Liver (tissue), 9 donors: Measurements from ENCODE around the gene CDC42EP2. TPM values are rescaled to one million over a fixed set of nuclear protein-coding genes. Genes with fewer than 3 reads are reported as not detected.

Source experiments
- DNase-seq: peaks from one replicate; pipeline ENCODE4 v3.0.0-alpha.2; 2017; ENCODE audit warnings: low spot score
- H3K27ac ChIP-seq, 2 donors: one replicate each; pipeline ENCODE4 v1.7.0; 2013; ENCODE audit warnings: inconsistent platforms in 2 of 2, low read length in 2 of 2, control low read depth in 1 of 2, low read depth in 1 of 2, mild to moderate bottlenecking in 1 of 2
- H3K27me3 ChIP-seq, 4 donors: one replicate each; pipeline versions ENCODE4 v1.6.1 to v1.7.0; 2013; ENCODE audit warnings: low read length in 3 of 4, inconsistent platforms in 1 of 4, mild to moderate bottlenecking in 1 of 4, moderate library complexity in 1 of 4; ENCODE audit not compliant: control insufficient read depth in 4 of 4, insufficient read depth in 4 of 4
- H3K36me3 ChIP-seq, 4 donors: one replicate each; pipeline versions ENCODE4 v1.6.1 to v1.7.0; 2013; ENCODE audit warnings: low read length in 3 of 4, mild to moderate bottlenecking in 3 of 4, low read depth in 1 of 4, moderate library complexity in 1 of 4; ENCODE audit not compliant: control insufficient read depth in 4 of 4, insufficient read depth in 3 of 4
- H3K4me1 ChIP-seq, 4 donors: one replicate each; pipeline versions ENCODE4 v1.6.1 to v1.7.0; 2013; ENCODE audit warnings: low read length in 3 of 4, mild to moderate bottlenecking in 3 of 4, moderate library complexity in 1 of 4; ENCODE audit not compliant: control insufficient read depth in 4 of 4, insufficient read depth in 4 of 4
- H3K4me3 ChIP-seq, 3 donors: one replicate each; pipeline versions ENCODE4 v1.6.1 to v1.7.0; 2013; ENCODE audit warnings: low read length in 3 of 3, control low read depth in 1 of 3, low read depth in 1 of 3, mild to moderate bottlenecking in 1 of 3
- H3K9ac ChIP-seq, 2 donors: one replicate each; pipeline ENCODE4 v1.7.0; 2013; ENCODE audit warnings: low read length in 2 of 2, mild to moderate bottlenecking in 2 of 2, moderate library complexity in 2 of 2, control low read depth in 1 of 2, low read depth in 1 of 2
- H3K9me3 ChIP-seq, 4 donors: one replicate each; pipeline versions ENCODE4 v1.6.1 to v1.7.0; 2013; ENCODE audit warnings: low read length in 3 of 4; ENCODE audit not compliant: control insufficient read depth in 4 of 4
- EGR1 ChIP-seq, 2 donors: IDR thresholded peaks; 2 replicates each; pipeline ENCODE4 v1.6.1; 2016 to 2018; ENCODE audit warnings: antibody characterized with exemption in 2 of 2, low read depth in 2 of 2
- FOXA1 ChIP-seq: IDR thresholded peaks from 2 replicates; pipeline ENCODE4 v1.6.1; 2016; ENCODE audit warnings: antibody characterized with exemption
- FOXA2 ChIP-seq: IDR thresholded peaks from 2 replicates; pipeline ENCODE4 v1.6.1; 2016; ENCODE audit warnings: antibody characterized with exemption
- GABPA ChIP-seq, 2 donors: IDR thresholded peaks in 1 of 2; conservative IDR thresholded peaks in 1 of 2; 2 replicates each; pipeline ENCODE4 v1.6.1; 2016; ENCODE audit warnings: antibody characterized with exemption in 2 of 2, mild to moderate bottlenecking in 1 of 2, moderate library complexity in 1 of 2
- HNF4A ChIP-seq, 2 donors: conservative IDR thresholded peaks; 2 replicates each; pipeline ENCODE4 v1.6.1; 2016; ENCODE audit warnings: antibody characterized with exemption in 2 of 2, mild to moderate bottlenecking in 2 of 2
- HNF4G ChIP-seq: IDR thresholded peaks from 2 replicates; pipeline ENCODE4 v1.6.1; 2016; ENCODE audit warnings: antibody characterized with exemption
- JUND ChIP-seq, 2 donors: IDR thresholded peaks; 2 replicates each; pipeline ENCODE4 v1.6.1; 2016; ENCODE audit warnings: antibody characterized with exemption in 2 of 2
- NR2F2 ChIP-seq: IDR thresholded peaks from 2 replicates; pipeline ENCODE4 v1.6.1; 2016; ENCODE audit warnings: antibody characterized with exemption
- RAD21 ChIP-seq, 2 donors: IDR thresholded peaks; 2 replicates each; pipeline ENCODE4 v1.6.1; 2016; ENCODE audit warnings: antibody characterized with exemption in 2 of 2, mild to moderate bottlenecking in 2 of 2
- RXRA ChIP-seq, 2 donors: IDR thresholded peaks; 2 replicates each; pipeline ENCODE4 v1.6.1; 2017 to 2018; ENCODE audit warnings: antibody characterized with exemption in 2 of 2, mild to moderate bottlenecking in 1 of 2
- SP1 ChIP-seq: IDR thresholded peaks from 2 replicates; pipeline ENCODE4 v1.6.1; 2018; ENCODE audit warnings: antibody characterized with exemption, mild to moderate bottlenecking
- TAF1 ChIP-seq: conservative IDR thresholded peaks from 2 replicates; pipeline ENCODE4 v1.6.1; 2016; ENCODE audit warnings: antibody characterized with exemption, mild to moderate bottlenecking
- YY1 ChIP-seq: IDR thresholded peaks from 2 replicates; pipeline ENCODE4 v1.6.1; 2016; ENCODE audit warnings: antibody characterized with exemption, mild to moderate bottlenecking
- WGBS: extraction: QIAGEN DNeasy Blood & Tissue Kit; methylation state at CpG from one replicate; pipeline ENCODE4 v1.1.7; 2013; 5-methylcytosine and 5-hydroxymethylcytosine counted together
- polyA plus RNA-seq, 2 donors: library from polyadenylated mRNA; stranded (reverse) in 1 of 2; unstranded in 1 of 2; fragments of 200-250 nt in 1 of 2; fragments of >200 nt in 1 of 2; fragmentation: Nextera tagmentation in 1 of 2; extraction: Ambion mirVana in 1 of 2; gene quantifications; one replicate each; pipeline versions ENCODE4 v1.2.1 to v1.2.3, GENCODE V29; 2013 to 2015
- total RNA-seq, 2 donors: library from RNA; depleted of rRNA; stranded (reverse); fragments of >200 nt; gene quantifications; one replicate each; pipeline ENCODE4 v1.2.3, GENCODE V29; 2014
- TF ChIP-seq, protein P1 (sequence below): IDR thresholded peaks from 2 replicates; pipeline ENCODE4 v1.6.1; 2016; ENCODE audit warnings: antibody characterized with exemption
- TF ChIP-seq, protein P2 (sequence below): IDR thresholded peaks from 2 replicates; pipeline ENCODE4 v1.6.1; 2016; ENCODE audit warnings: antibody characterized with exemption
- TF ChIP-seq, protein P3 (sequence below): fragments of 150-350 bp; IDR thresholded peaks from 2 replicates; pipeline ENCODE4 v1.5.1; 2017; ENCODE audit warnings: improper control_type of control experiment, low read depth, low read length; ENCODE audit not compliant: missing input control
- TF ChIP-seq, protein P4 (sequence below): IDR thresholded peaks from 2 replicates; pipeline ENCODE4 v1.6.1; 2016; ENCODE audit warnings: antibody characterized with exemption
- TF ChIP-seq, protein P5 (sequence below): IDR thresholded peaks from 2 replicates; pipeline ENCODE4 v1.6.1; 2016; ENCODE audit warnings: antibody characterized with exemption, mild to moderate bottlenecking
- donor health status: healthy.
- donor health status: healthy.
- donor health status: healthy.
- donor health status: healthy.
- donor health status: healthy.

The CDC42EP2 gene
- total and polyA plus RNA-seq, 4 donors: 1.8 to 3.4 (median 1.9) TPM

DNA sequence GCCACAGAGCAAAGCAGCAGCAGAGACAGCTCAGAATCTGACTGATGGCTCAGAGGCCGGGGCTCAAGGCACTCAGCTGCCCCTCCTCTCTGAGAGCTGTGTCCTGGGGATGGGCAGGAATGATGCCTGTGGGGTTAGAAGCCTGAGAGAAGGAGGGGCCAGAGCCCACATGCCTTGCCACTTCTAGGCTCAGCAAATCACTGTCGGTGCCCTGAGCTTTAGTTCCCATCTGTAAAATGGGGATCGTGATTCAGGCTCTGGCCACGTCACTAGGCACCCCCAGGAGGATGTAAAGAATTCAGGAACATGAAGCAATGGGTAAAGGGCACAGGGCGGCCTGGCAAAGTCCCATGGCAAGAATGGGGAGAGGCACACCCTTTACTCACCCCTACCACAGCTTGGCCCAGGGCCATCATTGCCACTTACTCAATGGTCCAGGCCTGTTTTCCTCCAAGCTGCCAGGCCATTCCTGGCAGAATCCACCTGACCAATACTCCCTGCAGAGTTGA, 3.4 kb upstream of the CDC42EP2 start (continued):
- TF ChIP-seq RXRA (IDR thresholded peaks at IDR 0.05) (no peak), EGR1 (IDR thresholded peaks at IDR 0.05; ENCODE audit: low read depth in 2 of 2) (no peak)
- TF ChIP-seq, protein P1, sequence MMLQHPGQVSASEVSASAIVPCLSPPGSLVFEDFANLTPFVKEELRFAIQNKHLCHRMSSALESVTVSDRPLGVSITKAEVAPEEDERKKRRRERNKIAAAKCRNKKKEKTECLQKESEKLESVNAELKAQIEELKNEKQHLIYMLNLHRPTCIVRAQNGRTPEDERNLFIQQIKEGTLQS: no peak

DNA sequence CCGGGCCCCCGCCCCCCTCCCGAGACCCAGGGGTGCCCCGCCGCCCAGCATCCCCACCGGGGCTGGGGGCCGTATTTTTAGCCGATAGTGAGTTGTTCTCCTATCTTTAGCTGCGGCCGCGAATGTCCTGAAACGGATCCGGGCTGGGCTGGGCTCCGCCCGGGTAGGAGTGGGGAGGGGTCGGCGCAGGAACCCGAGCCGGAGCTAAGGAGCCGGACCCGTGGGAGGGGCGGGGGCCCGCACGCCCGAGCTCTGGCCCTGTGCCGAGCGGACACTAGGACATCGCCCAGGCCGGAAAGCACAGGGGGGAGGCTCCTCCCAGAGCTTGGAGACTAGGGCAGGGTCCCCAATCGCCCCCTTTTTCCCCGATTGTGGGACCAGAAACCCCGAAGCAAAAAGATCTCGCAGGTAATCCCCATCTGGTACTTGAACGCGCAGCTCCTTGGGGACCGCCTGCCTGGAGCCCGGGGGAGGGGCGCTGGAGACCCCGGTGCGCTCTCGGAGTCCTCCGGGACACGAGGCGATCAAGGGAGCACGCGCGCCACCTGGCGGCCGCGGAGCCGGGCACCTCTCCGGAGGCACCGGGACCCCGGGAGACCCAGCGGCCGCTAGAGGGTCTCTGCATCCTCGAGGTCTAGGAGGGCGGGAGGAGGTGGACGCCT, 669 bp downstream of the CDC42EP2 start:
- TF ChIP-seq, protein P1: no peak
- TF ChIP-seq RAD21 (IDR thresholded peaks at IDR 0.05) (peak; percentile 83 to 89), EGR1 (IDR thresholded peaks at IDR 0.05; ENCODE audit: low read depth in 2 of 2) (no peak), HNF4G (no peak), FOXA2 (no peak)
- TF ChIP-seq, protein P2, sequence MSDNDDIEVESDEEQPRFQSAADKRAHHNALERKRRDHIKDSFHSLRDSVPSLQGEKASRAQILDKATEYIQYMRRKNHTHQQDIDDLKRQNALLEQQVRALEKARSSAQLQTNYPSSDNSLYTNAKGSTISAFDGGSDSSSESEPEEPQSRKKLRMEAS: no peak
- TF ChIP-seq, protein P3, sequence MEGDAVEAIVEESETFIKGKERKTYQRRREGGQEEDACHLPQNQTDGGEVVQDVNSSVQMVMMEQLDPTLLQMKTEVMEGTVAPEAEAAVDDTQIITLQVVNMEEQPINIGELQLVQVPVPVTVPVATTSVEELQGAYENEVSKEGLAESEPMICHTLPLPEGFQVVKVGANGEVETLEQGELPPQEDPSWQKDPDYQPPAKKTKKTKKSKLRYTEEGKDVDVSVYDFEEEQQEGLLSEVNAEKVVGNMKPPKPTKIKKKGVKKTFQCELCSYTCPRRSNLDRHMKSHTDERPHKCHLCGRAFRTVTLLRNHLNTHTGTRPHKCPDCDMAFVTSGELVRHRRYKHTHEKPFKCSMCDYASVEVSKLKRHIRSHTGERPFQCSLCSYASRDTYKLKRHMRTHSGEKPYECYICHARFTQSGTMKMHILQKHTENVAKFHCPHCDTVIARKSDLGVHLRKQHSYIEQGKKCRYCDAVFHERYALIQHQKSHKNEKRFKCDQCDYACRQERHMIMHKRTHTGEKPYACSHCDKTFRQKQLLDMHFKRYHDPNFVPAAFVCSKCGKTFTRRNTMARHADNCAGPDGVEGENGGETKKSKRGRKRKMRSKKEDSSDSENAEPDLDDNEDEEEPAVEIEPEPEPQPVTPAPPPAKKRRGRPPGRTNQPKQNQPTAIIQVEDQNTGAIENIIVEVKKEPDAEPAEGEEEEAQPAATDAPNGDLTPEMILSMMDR: peak; percentile 73
- peak; percentile 89 for DNase-seq
- H3K36me3 ChIP-seq: no peaks in the 10 kb centered on the region
- H3K9me3 ChIP-seq: no peaks in the 10 kb centered on the region
- peak overlapping the region; percentile 70 to 79 (median 76) for H3K4me3 ChIP-seq
- peaks cover 0 to 37% (median 25%) of the 10 kb centered on the region in 4 donors for H3K4me1 ChIP-seq
- WGBS: under 1% methylated on average over 59 of the region's 59 CpGs
- H3K9ac ChIP-seq: peak overlapping the region in 1 of 2 donors; percentile 40
- H3K27me3 ChIP-seq: no peaks in the 10 kb centered on the region
- H3K27ac ChIP-seq: peak overlapping the region; percentile 90 to 92

DNA sequence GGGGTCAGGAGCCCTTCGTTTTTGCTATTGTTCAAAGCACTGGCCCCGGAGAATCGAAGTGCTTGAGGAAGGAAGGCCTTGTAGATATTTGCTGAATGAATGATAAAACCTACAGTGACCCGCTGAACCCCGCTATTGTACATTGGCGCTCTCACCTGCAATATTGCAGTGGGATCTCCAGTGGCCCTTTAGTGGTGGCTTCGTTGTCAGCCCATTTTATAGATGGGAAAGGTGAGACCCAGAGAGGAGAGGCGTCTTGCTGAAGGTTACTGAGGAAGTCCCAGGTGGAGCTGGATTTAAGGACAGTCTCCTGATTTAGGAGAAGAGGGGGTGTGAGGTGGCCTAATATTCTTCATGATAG, 1.2 kb downstream of the CDC42EP2 start:
- H3K9me3 ChIP-seq: no peaks in the 10 kb centered on the region
- peak overlapping the region; percentile 21 to 79 (median 76) for H3K4me3 ChIP-seq
- H3K36me3 ChIP-seq: no peaks in the 10 kb centered on the region
- no peak for DNase-seq
- H3K27me3 ChIP-seq: no peaks in the 10 kb centered on the region
- peaks cover 0 to 41% (median 29%) of the 10 kb centered on the region in 4 donors for H3K4me1 ChIP-seq
- 17% methylated on average over 8 of the region's 8 CpGs for WGBS
- H3K9ac ChIP-seq: peak overlapping the region in 1 of 2 donors; percentile 40
- peak overlapping the region in 1 of 2 donors; percentile 90 for H3K27ac ChIP-seq
- TF ChIP-seq NR2F2: no peak
- TF ChIP-seq JUND (IDR thresholded peaks at IDR 0.05): no peak
- no peak for TF ChIP-seq TAF1
- no peak for TF ChIP-seq HNF4A (conservative IDR thresholded peaks at IDR 0.05)
- TF ChIP-seq FOXA1: no peak
- no peak for TF ChIP-seq SP1
- TF ChIP-seq YY1: no peak
- TF ChIP-seq, protein P2: no peak
- TF ChIP-seq, protein P4, sequence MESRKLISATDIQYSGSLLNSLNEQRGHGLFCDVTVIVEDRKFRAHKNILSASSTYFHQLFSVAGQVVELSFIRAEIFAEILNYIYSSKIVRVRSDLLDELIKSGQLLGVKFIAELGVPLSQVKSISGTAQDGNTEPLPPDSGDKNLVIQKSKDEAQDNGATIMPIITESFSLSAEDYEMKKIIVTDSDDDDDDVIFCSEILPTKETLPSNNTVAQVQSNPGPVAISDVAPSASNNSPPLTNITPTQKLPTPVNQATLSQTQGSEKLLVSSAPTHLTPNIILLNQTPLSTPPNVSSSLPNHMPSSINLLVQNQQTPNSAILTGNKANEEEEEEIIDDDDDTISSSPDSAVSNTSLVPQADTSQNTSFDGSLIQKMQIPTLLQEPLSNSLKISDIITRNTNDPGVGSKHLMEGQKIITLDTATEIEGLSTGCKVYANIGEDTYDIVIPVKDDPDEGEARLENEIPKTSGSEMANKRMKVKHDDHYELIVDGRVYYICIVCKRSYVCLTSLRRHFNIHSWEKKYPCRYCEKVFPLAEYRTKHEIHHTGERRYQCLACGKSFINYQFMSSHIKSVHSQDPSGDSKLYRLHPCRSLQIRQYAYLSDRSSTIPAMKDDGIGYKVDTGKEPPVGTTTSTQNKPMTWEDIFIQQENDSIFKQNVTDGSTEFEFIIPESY: no peak
- TF ChIP-seq, protein P5, sequence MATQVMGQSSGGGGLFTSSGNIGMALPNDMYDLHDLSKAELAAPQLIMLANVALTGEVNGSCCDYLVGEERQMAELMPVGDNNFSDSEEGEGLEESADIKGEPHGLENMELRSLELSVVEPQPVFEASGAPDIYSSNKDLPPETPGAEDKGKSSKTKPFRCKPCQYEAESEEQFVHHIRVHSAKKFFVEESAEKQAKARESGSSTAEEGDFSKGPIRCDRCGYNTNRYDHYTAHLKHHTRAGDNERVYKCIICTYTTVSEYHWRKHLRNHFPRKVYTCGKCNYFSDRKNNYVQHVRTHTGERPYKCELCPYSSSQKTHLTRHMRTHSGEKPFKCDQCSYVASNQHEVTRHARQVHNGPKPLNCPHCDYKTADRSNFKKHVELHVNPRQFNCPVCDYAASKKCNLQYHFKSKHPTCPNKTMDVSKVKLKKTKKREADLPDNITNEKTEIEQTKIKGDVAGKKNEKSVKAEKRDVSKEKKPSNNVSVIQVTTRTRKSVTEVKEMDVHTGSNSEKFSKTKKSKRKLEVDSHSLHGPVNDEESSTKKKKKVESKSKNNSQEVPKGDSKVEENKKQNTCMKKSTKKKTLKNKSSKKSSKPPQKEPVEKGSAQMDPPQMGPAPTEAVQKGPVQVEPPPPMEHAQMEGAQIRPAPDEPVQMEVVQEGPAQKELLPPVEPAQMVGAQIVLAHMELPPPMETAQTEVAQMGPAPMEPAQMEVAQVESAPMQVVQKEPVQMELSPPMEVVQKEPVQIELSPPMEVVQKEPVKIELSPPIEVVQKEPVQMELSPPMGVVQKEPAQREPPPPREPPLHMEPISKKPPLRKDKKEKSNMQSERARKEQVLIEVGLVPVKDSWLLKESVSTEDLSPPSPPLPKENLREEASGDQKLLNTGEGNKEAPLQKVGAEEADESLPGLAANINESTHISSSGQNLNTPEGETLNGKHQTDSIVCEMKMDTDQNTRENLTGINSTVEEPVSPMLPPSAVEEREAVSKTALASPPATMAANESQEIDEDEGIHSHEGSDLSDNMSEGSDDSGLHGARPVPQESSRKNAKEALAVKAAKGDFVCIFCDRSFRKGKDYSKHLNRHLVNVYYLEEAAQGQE: no peak
- no peak for TF ChIP-seq GABPA (IDR thresholded peaks at IDR 0.05 in 1 of 2, conservative IDR thresholded peaks at IDR 0.05 in 1 of 2)
- TF ChIP-seq, protein P1: no peak
- TF ChIP-seq, protein P3: no peak
- TF ChIP-seq RXRA (IDR thresholded peaks at IDR 0.05): no peak
- TF ChIP-seq RAD21 (IDR thresholded peaks at IDR 0.05): no peak
